COLO668 (cell line): ENCODE results near the gene SIL1.
A peak's percentile ranks its signal among the peaks of the same experiment; 100 is the strongest.
"Not testable (repeated sequence)": the region's sequence is repeated elsewhere in the genome, so short reads cannot be mapped to it uniquely, and the experiment has no call there.

ENCODE experiments used
- DNase-seq: peaks from one replicate; lab custom pipeline; 2025; ENCODE audit not compliant: unreplicated experiment; lab: John Stamatoyannopoulos, UW

SIL1 gene

DNA sequence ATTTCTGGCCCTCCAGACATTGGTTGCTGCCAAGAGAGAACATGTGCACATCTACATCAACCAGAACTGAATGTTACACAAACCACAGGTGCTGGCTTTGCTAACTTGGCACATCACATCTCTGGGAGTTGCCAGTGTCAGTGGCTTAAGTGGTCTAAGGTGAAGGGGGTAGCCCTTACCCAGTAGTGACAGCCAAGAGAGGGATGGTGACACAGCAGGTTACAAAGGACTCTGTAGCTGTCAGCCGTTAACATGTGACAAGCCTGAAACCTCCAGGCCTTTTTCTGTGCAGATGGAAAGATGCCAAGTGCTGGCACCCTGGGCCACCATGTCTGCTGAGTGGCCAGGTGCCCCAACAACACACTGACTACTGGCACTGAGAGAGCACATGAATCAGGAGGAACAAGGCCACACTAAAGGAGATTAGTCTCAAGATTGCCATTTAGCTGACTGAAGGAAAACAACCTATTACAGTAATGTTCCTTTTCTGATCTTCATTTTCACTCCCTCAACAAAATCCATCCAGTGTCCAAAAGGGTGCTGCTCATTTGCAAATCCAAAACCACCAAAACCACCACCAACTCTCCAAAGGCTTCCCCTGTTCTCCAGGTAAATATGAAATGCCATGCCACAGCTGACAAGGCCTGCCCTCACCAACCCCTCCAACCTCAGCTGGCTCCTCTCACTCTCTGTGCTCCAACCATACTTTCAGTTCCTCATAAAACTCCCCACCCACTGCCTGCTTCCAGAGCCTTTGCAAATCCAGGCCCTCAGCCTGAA, 20.2 kb downstream of the SIL1 start:
- DNase-seq = peak; percentile 10

- DNase-seq = not testable (repeated sequence)
Observed at GRCh38 chr5:139177281-139177680, 20.9 kb downstream of the SIL1 start.

GRCh38 chr5:139174382-139174781, 23.8 kb downstream of the SIL1 start:
- not testable (repeated sequence) for DNase-seq

DNA sequence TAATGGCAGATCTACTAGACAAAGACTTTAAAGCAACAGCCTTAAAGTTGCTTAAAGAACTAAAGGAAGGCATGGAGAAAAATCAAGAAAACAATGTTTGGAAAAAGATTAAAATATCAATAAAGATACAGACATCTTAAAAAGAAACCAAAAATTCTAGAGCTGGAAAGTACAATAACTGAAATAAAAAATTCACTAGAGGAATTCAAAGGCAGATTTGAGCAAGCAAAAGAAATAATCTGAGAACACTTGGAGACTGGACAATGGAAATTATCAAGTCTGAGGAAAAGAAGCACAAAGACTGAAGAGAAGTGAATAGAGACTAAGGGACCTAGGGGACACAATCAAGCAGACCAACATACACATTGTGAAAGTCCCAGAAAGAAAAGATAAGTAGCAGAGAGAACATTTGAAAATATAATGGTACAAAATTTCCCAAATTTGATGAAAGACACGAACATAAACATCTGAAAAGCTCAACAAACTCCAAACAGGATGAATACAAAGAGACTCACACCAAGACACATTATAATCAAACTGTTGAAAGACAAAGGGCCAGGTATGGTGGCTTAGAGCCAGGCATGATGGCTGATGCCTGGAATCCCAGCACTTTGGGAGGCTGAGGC, 26.3 kb downstream of the SIL1 start:
- no peak for DNase-seq

GRCh38 chr5:139167952-139168720, 30.0 kb downstream of the SIL1 start:
- DNase-seq = no peak

DNA sequence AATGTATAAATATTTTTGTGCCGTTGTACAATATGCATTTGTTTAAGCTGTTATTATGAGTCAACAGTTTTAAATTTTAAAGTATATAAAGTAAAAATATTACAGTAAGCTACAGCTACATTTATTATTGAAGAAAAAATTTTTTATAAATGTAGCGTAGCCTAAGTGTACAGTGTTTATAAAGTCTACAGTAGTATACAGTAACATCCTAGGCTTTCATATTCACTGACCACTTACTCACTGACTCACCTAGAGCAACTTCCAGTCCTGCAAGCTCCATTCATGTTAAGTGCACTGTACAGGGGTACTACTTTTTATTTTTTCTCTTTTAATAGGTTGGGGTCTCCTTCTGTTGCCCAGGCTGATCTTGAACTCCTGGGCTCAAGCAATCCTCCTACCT, 30.6 kb downstream of the SIL1 start:
- no peak for DNase-seq

- DNase-seq = no peak
Observed at GRCh38 chr5:139167063-139167462, 31.1 kb downstream of the SIL1 start.

- DNase-seq = not testable (repeated sequence)
Observed at GRCh38 chr5:139164897-139165296, 33.3 kb downstream of the SIL1 start.

DNA sequence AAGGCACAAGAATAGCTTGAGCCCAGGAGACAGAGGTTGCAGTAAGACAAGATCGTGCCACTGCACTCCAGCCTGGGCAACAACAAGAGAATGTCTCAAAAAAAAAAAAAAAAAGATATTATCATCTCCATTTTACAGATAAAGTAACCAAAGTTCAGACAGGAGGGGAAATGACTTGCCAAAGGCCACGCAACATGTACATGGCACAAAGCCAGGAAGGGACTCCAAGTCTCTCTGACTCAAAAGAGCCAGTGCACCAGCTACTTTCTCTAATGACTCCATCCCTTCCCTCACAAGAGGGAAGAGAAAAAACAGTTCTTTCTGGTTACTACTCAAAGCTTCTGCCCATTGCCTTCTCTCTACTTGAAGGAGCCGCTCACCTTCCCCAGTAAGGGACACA, 34.1 kb downstream of the SIL1 start:
- no peak for DNase-seq

GRCh38 chr5:139162448-139162847, 35.7 kb downstream of the SIL1 start:
- no peak for DNase-seq

- no peak for DNase-seq
Observed at GRCh38 chr5:139158791-139159190, 39.4 kb downstream of the SIL1 start.

- no peak for DNase-seq
Observed at GRCh38 chr5:139157556-139157955, 40.6 kb downstream of the SIL1 start.

- DNase-seq = no peak
Observed at GRCh38 chr5:139156814-139157213, 41.4 kb downstream of the SIL1 start.

- no peak for DNase-seq
Observed at GRCh38 chr5:139155333-139155732, 42.8 kb downstream of the SIL1 start.

GRCh38 chr5:139151902-139152301, 46.3 kb downstream of the SIL1 start:
- DNase-seq = no peak

DNA sequence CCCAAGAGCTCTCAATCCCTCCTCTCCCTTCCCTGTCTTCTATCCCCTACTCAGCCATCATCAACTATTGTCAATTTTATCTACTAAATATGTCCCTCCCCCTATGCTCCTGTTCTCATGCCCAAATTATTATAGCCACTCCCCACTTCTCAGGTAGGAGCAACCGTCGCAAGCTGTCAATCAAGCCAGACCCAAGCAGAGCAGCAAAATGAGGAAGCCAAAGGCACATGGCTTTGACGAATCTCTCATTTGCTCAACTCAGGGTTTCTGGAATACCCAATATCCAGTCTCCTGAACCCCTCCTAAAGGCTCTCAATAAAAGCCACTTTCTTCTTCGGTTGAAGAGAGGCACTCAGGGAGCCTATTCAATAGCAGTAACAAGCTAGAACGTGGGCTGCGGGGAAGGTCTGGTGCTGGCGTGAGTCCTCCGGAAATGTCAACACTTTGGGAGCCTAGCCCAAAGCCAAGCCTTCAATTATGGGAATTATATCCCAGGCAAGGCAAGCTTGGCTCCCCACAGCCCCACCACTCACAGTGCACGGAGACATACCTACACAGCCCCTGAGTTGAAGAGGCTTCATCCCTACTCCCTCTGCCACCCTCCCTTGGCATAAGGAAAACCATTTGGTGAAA, 47.7 kb downstream of the SIL1 start:
- no peak for DNase-seq

GRCh38 chr5:139149477-139150199, 48.5 kb downstream of the SIL1 start:
- DNase-seq = no peak

DNA sequence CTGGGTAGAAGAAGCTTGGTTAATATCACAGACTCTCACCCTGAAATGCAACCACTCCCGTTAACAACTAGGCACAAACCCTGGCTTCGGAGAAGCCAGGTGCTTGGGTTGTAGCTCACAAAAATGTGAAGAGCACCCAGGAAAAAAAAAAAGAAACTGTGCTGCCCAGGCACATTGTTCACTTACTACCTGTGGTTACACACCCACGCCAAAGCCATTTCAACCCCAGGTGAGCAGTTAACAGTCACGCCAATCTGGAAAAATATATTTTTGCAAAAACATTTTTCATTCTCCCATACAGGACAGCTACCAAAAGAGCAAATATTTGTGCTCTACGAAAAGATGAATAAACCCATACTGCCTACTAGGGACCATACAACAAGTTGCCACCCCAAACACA, 49.2 kb downstream of the SIL1 start:
- no peak for DNase-seq

GRCh38 chr5:139148306-139148705, 49.9 kb downstream of the SIL1 start:
- DNase-seq = peak; percentile 3

GRCh38 chr5:139147483-139148087, 50.6 kb downstream of the SIL1 start:
- peak; percentile 2 for DNase-seq
